Activated CD8-positive, alpha-beta memory T cell treated with anti-CD3 and anti-CD28 coated beads, Interleukin-2, amount 50 U/mL, for 1 hour (primary cell): ENCODE results near the gene TMEM204.
A peak's percentile ranks its signal among the peaks of the same experiment; 100 is the strongest.

Experiments used
- DNase-seq: peaks from one replicate; pipeline ENCODE4 v3.0.0-alpha.2; 2020; ENCODE audit errors: extremely low read depth

The TMEM204 gene

DNA sequence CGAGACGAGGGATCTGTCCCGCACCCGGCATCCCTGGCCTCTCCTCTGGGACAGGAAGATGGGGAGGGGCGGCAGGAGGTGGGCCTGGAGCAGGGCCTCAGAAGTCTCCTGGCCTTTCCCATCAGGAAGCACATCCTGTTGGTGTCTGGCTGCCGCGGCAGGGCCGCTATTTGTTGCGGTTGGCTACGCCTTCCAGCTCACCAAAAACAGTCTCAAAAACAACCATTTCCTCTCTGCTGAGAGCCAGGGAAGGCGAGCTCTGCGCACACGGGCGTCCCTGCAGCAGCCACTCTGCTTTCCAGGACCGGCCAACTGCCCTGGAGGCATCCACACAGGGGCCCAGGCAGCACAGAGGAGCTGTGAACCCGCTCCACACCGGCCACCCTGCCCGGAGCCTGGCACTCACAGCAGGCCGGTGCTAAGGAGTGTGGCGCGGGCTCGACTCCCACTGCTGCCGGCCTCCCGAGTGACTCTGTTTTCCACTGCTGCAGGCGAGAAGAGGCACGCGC is at the start of gene TMEM204:
Gene TMEM204, plus strand, starts transcription at position 224 of the 509 bp plus-strand sequence. CDS start 610 bp downstream, outside the sequence.
- no peak for DNase-seq

DNA sequence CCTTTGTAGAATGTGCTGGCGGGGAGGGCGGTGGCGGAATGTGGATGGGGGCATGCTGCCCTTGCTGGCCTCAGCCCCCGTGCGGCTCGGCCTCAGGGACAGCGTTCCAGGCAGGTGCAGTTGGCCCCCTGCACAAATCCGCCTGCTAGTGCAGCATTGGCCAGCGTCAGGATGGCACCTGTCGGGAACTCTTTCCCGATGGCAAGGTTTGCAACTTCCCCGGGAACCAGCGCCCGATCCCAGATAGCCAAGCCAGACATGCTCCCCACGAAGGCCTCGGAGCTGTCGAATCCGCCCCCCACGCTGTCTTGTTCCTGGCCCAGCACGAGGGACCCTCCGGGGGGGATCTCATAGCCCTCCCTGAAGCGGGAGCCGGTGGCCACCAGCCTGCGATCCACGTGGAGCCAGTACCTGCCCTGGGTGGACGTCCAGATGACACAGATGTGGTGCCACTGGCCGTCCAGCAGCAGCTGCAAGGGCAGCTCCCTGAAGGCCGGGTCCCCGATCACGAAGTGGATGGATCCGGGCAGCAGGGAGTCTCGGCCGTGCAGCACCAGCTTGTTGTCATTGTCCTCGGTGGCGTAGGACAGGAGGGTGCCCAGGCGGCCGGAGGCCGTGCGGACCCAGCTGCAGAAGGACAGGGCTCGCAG is 47.5 kb upstream of the TMEM204 start:
- DNase-seq: no peak

DNA sequence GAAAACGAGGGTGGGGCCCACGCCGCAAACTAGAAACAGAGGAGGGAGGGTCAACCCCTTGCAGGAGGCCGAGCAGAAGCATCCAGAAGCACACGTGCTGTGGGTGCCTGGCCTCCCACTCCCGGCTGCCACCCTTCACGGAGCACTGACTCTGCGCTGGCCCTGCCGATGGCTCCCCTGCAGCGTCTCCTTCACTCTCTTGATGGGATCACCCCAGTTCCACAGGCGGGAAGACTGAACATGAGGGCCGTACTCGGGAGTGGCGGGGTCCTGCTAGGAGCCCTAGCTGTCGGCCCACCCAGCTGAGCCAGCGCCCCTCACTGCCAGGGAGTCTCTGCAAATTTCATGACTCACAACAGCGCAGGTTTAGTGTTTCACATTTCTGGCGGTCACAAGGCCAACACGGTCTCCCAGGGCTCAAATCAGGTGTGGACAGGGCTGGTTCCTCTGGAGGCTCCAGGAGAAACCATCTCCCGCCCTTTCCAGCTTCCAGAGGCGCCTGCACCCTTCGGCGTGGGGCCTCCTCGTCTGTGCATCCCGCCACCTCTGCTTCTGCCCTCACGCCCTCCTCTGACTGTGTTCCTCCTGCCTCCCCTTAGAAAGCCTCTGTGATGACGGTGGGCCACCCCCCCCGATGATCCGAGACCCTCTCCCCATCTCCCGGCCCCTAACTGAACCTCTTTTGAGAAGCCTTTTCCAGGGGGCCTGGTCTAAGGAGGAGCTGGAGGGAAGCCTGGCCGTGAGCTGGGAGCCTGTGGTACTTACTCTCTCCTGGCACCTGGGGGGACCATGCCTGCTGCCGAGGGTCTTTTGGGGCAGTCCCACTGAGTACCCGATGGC is 46.7 kb upstream of the TMEM204 start:
- no peak for DNase-seq

DNA sequence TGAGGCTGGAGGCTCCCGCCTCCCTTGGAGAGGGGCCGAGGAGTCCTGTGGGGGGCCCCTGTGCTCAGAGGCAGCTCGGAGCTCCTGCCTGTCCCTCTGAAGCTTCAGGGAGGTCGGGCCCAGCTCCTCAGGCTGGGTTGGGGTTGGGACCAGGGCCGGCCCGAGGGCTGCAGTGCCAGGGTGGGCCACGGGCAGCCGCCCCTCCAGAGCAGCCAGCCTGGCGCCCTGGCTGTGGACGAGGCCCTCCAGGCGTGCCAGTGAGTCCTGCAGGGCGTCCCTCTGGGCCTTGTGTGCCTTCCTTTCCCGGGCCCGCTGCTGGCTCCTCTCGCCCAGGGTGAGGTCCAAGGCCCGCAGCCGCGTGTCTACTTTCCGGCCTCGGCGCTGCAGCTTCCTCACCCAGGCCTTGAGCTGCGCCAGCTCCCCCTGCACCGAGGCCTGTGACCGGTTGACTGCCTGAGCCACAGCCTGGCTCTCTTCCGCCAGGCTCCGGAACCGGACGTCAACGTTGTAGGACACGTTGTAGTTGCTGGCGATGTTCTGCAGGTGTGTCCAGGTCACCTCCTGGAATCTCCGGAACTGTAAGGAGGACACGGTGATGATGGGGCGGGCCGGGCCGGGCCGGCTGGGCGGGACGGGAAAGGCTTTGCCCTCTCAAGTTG is 45.9 kb upstream of the TMEM204 start:
- no peak for DNase-seq

DNA sequence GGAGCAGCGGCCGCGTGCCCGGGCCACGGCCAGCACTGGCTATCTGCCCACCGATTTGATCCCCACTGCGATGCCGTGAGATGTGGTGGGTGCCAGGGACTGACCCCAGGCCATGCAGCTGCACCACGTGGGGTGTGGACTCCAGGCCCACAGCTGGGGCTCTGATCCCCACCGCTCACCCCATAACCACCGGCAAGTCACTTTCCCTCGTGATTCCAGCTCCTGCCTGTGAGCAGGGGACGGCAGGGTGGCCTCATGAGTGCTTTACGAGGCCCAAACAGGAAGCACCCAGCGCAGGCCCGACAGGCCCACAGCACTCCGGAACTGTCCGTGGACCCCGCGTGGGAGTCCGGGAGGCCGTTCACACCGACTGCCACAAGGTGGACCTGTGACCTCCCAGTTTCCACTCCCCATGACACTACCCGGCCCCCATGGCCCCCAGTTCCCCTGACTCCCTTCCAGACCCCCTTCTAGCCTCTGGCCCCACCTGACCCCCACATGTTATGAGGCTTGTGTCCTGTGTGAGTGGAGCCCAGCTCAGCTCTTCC is 45.3 kb upstream of the TMEM204 start:
- DNase-seq: no peak

DNA sequence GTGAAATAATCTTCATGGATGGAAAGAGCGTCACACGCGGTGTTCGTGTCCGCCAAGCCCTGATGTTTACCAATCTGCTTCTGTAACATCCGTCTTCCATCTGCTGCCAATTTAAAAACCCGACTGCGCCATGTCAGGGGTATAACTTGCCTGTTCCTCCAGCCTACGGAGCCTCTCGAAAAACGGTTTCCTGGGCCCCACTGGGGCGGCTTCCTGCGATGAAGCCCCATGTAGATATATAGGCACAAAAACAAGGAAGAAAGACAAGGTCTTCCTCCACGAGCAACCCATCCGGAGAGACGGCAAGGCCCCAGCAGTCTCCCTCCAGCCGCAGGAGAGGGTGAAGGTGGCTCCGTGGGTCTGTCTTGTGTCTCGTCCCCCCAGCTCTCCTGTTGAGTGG is 44.8 kb upstream of the TMEM204 start, which contains the start of gene PTX4:
Gene PTX4, minus strand, starts transcription at position 326 of the 400 bp plus-strand sequence. Its CDS starts 35 bp downstream, at position 291.
- DNase-seq: no peak

DNA sequence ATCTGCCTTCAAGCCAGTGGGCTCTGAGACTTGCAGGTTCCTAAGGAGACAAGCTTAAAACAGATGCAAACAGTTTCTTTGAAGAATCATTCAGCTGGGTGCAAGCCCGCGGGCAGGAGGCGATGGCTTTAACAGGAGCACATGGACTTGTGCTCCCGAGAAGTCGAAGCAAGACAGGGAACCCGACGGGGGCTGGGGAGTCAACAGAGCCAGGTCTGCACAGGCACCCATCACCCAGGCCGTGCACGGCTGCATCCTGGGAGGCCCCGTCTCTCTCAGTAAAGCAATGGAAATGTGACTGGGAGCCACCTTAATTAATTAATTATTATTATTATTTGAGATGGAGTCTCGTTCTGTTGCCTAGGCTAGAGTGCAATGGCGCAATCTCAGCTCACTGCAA is 44.4 kb upstream of the TMEM204 start:
- DNase-seq: no peak

DNA sequence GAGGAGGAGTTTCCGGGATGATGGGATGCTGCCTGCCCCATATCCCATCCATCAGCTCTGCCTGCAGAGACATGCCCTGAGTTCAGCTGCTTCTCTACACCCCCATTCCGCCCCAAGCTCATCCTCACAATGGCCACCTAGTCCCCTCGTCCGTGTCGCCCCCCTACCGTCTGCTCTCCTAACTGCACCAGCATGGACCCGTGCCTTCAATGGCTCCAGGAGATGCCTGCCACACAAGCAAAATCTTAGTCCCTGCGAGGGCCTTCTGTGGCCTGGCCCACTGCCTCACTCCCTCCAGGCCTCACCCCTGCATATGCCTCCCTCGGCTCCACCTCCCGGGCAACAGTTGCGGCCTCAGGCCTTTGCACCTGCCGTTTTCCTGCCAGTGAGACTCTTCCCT is 42.1 kb upstream of the TMEM204 start:
- DNase-seq: no peak

DNA sequence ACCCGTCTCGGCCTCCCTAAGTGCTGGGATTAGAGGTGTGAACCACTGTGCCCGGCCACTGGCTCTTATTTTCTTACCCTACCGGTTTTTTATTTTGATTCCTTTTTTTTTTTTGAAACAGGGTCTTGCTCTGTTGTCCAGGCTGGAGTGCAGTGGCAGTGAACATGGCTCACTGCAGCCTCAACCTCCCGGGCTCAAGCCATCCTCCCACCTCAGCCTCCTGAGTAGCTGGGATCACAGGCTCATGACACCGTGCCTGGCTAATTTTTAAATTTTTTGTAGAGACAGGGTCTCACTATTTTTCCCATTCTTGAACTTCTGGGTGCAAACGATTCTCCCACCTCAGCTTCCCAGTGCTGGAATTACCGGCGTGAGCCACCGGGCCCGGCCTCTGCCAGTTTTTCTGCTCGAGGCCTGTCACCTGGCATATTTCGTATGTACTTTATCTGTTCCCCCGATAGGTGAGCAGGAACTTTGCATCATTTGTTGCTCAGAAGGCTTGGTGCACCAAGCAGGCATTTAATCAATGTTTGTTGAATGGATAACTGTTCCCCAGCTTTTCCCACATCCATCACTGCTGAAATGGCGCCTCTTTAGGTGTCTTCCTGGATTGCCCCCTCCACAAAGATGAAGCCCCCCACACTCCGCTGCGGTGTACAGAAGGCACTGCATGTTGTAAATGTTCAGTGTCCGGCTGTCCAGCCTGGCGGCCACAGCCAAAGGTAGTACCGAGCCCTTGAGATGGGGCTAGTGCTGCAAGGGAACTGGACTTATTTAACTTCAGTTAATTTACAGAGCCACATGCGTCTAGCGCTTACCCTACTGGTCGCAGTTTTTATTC is 41.2 kb upstream of the TMEM204 start:
- DNase-seq: no peak

DNA sequence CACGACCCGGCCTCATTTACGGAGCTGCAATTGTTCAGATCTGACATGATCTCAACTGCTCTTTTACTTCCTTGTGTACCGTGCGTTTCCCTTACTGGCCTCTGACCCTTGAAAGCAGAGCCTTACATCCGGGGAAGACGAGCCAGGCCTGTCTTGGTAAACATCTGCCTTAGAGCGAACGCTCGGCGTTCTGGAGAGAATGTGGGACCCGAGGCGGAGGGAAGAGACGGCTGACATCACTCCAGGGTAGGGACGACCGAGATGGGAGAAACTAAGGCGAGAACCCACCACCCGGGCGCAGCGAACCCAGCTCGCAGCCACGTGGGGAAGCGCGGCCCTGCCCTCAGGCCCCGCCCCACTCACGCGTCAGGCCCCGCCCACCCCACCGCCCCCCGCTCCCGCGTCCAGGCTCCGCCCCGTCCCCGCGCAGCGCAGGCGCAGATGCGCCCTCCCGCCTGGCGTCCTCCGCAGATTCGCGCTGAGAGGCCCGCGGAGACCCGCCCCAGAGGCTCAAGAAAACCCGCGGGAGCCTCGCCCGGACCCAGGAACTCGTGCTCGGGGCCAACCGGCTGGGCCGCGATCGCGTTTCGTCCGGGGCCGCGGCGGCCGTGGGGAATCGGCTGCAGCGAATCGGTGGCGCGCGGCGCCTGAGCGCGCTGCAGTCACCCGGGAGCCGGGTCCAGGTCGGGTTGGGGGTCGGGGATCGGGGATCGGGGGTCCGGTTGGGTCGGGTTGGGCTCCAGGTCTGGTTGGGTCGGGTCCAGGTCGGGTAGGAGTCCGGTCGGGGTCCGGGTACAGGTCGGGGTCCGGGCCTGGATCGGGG is 40.3 kb upstream of the TMEM204 start, which contains the start of gene TELO2:
Gene TELO2, plus strand, starts transcription at position 438 of the 823 bp plus-strand sequence. CDS start 922 bp downstream, outside the sequence.
- DNase-seq: peak; percentile 52

DNA sequence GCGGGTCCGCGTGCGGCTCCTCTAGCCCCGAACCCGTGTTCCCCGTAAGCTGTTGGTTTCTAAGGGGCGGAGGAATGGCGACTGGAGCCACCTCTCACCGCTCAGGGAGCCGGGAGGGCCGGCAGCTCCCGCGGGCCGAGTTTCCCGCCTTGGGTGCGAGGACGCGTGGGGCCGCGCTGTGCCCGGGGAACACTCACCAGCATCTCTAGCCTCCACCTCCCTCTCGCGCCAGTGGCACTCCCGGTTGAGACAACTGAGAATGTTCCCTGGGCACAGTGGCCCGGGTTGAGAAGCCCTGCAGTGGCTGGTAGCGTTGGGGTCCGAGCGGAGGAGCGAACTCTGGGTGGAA is 39.7 kb upstream of the TMEM204 start:
- DNase-seq: no peak

DNA sequence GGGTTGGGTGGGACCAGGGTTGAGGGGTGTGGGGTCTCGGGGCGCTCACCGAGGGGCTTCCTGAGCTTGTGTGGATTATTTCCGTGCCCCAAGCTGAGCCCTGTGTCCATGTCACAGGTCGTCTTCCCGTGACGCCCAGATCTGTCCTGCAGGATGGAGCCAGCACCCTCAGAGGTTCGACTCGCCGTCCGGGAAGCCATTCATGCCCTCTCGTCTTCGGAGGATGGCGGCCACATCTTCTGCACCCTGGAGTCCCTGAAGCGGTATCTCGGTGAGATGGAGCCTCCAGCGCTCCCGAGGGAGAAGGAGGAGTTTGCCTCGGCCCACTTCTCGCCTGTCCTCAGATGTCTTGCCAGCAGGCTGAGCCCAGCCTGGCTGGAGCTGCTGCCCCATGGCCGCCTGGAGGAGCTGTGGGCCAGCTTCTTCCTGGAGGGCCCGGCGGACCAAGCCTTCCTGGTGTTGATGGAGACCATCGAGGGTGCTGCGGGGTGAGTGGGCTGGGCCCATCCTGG is 39.3 kb upstream of the TMEM204 start:
- no peak for DNase-seq

DNA sequence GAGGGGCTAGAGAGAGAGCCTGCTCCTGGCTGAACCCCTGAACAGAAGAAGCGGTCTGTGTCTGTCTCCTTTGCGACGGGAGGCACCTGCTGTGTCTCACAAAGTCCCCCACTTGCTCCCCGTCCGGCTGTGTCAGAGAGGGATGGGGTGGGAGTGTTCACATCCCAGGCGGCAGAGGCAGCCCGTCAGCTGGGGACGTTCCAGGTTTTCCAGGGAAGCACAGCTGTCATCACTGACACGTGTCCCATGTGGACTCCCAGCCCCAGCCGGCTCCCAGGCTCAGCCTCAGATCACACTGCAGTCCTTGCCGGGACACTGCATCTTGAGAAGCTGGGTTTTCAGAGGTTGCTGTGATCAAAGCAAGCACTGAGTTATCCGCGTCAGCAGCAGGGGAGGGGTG is 38.8 kb upstream of the TMEM204 start:
- no peak for DNase-seq

DNA sequence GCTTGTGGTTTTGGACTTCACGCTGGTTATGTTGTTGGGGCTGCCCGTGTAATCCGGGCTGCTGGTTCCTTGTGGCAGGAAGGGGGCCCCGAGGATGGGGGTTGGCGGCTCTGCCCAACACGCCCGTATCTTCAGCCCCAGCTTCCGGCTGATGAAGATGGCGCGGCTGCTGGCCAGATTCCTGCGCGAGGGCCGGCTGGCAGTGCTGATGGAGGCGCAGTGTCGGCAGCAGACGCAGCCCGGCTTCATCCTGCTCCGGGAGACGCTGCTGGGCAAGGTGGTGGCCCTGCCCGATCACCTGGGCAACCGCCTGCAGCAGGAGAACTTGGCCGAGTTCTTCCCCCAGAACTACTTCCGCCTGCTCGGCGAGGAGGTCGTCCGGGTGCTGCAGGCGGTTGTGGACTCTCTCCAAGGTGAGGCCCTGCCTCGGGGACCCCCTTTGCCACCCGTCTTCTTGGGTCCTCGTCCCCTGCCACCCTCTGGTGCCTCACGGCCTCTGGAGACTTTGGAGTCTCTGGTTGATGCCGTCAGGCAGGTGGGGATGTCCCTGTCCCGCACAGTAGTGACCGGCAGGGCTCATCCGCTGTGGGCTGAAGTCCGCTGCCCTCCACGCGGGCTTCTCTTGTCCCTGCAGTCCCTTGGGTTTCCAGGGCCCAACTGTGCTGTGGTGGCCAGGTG is 38.1 kb upstream of the TMEM204 start:
- no peak for DNase-seq

DNA sequence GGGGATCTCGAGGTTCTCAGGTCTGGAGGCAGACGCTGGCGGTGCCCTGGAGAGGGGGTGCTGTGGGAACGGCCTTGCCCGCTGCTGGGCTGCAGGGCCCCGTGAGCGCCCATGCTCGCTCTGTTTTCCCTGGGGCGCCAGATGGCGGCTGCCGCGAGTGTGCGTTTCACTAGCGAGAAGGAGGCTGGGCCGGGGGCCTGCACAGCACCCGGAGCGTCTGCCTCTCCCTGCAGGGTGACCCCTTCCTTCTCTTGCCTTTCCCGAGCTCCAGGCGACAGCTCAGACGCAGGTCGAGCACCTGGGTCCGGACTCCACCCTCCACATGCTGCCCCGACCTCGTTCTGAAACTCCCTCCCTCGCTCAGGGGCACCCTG is 37.6 kb upstream of the TMEM204 start:
- no peak for DNase-seq

DNA sequence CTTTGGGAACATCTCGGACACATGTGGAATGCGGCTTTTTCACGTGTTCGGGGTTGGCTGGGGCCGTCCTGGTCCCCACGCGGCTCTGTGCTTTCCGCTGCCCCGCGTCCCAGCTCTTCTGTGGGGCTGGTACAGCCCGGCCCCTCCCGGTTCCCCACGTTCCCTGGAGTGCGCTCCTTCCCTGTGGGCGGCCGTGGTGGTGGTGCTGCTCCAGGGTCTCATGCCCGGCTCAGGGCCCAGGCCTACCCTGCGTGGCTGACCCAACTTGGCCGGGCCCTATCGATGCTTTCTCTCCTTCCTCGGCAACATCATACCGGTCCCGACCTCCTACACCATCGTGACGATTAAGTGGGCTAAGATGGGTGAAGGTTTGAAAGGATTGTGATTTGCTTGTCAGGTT is 37.0 kb upstream of the TMEM204 start:
- no peak for DNase-seq

DNA sequence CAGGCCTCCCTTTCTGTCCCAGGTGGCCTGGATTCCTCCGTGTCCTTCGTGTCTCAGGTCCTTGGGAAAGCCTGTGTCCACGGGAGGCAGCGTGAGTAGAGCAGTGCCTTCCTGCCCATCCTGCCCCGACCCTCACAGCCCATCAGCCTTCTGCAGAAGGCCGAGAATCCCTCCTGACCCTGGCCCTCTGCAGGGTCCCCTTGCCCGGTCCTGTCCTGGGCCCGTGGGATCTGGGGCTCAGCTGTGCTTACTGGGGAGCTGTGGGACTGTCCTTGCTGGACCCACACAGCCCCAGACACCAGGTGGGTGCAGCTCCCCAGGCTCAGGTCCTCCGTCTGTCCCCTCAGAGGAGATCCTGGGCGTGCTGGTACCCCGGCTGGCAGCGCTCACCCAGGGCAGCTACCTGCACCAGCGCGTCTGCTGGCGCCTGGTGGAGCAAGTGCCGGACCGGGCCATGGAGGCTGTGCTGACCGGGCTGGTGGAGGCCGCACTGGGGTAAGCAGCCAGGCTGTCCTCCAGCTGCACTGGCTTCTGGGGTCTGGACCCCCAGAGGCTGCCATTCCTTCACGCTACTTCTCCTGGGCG is 36.4 kb upstream of the TMEM204 start:
- DNase-seq: no peak

DNA sequence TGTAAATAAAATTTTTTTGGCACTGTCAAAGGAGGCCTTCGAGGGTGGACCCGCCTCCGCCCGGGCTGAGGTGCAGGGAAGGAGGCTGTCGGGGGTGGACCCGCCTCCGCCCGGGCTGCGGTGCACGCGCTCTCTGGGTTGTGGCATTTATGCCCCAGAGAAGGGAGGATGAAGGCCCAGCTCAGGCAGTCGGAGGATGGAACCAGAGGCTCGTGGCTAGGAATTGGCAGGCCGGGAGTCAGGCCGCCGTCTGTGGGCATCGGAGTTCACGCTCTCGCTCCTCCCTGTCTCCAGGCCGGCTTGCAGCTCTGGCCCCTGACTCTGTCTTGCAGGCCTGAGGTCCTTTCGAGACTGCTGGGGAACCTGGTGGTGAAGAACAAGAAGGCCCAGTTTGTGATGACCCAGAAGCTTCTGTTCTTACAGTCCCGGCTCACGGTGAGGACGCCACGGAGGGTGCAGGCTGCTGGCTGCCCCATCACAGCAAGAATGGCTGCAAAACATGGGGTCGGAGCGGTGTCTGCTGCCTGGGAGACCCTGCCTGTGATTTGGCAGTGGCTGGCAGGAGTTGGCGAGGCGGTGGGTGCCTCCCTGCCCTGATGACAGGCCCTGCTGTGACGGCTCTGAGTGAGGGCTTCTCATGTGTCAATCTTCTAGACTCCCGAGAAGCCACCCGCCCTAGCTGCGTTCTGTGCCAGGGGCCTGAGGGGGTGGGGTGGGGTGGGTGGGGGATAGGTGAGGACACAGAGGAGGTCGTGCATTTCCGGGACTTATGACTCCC is 34.4 kb upstream of the TMEM204 start:
- DNase-seq: no peak
